GM21360 (cell line): ENCODE measurements around the gene TPCN2.
"Not testable (repeated sequence)": the region's sequence is repeated elsewhere in the genome, so short reads cannot be mapped to it uniquely, and the experiment has no call there.

ENCODE experiments used
- ATAC-seq: cut with Tn5 transposase; IDR thresholded peaks from one replicate; pipeline ENCODE4 v1.9.1; 2021; ENCODE audit warnings: mild to moderate bottlenecking, moderate library complexity; ENCODE audit not compliant: unreplicated experiment

Gene TPCN2

GRCh38 chr11:69141742-69142141 is 93.0 kb downstream of the TPCN2 start:
- no peak for ATAC-seq

DNA sequence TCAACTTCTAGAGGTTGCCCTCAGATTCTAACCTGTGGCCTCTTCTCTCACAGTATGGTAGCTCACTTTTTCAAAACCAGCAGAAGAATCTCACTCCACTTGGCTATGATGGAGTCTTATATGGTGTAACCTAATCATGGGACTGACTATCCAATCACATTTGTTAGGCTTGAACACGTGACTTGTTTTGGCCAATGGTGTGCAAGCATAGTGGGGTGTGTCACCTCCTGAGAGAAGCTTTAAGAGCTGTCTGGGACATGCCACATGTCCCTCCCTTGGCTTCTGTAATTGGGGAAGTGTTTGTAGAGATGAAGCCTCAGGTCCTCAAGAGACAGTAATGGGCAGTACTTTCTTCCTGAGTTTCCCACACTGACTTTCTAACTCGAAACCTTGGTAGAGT is 94.2 kb downstream of the TPCN2 start:
- no peak for ATAC-seq

DNA sequence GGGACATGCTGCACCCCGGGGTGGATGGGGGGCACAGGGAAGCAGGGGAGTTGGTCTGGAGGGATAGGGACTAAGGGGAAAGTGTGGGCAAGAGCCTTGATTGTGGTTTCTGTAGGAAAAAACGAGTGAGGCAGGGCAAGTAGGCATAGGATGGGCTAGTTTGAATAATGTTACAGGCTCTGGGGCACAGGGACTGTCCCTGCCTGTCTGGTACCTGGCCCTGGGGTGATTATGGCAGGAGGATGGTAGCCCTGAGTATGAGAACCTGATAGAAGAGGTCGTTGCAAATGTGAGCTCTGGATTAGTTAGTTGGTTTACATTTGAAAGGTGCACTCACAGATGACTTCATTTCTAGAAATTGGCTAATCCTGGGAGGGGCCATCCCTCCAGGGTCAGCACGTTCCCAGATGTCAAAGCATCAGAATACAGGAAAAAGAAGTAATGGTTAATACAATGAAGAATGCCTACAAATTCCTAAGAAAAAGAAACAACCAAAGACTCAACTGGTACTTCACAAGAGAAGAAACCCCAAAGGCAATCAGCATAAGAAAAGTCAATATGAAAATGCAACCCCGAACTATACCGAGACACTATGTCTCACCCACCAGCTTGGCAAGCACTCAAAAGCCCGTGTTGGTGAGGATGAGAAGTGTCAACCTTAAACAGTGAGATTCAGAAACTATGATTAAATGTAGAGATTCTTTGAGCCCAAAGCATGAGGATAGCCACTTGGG is 95.8 kb downstream of the TPCN2 start:
- ATAC-seq = no peak

DNA sequence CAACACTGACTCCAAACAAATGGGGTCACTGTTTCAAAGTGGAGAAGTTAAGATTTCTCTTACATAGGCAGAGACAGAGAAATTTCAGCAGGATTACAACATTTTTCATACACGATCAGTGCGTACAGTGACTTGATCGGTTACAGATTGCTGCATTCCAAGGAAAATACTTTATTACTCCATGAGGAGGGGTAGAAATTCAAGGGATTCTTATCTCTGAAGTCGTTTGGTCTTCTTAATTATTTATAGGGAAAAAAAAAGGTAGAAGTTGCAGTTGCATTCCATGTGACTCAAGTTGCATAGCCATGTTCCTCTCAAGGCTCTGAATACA is 96.3 kb downstream of the TPCN2 start:
- no peak for ATAC-seq

- no peak for ATAC-seq
Measured at GRCh38 chr11:69148377-69148762, 99.6 kb downstream of the TPCN2 start.

- no peak for ATAC-seq
Measured at GRCh38 chr11:69148806-69149205, 100.1 kb downstream of the TPCN2 start.

DNA sequence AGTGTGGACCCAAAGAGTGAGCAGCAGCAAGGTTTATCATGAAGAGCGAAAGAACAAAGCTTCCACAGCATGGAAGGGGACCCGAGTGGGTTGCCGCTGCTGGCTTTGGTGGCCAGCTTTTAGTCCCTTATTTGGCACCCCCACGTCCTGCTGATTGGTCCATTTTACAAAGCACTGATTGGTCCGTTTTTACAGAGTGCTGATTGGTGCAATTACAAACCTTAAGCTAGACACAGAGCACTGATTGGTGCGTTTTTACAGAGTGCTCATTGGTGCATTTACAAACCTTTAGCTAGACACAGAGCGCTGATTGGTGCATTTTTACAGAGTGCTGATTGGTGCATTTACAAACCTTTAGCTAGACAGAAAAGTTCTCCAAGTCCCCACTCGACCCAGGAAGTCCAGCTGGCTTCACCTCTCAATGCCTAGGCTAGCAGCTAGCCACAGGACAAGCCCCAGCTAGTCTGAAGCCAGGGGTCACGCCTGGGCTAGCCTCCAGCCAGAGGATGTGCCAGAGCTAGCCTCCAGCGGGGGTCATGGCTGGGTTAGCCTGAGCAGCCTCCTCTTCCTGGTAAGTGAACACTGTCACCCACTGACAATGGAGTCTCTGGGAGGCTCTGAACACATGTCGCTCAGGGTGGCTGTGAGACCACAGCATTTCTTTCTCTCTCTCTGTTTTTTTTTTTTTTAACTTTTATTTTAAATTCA is 100.8 kb downstream of the TPCN2 start:
- ATAC-seq = not testable (repeated sequence)

GRCh38 chr11:69150175-69150574 is 101.4 kb downstream of the TPCN2 start:
- ATAC-seq = no peak

- no peak for ATAC-seq
Measured at GRCh38 chr11:69151836-69152235, 103.1 kb downstream of the TPCN2 start.

DNA sequence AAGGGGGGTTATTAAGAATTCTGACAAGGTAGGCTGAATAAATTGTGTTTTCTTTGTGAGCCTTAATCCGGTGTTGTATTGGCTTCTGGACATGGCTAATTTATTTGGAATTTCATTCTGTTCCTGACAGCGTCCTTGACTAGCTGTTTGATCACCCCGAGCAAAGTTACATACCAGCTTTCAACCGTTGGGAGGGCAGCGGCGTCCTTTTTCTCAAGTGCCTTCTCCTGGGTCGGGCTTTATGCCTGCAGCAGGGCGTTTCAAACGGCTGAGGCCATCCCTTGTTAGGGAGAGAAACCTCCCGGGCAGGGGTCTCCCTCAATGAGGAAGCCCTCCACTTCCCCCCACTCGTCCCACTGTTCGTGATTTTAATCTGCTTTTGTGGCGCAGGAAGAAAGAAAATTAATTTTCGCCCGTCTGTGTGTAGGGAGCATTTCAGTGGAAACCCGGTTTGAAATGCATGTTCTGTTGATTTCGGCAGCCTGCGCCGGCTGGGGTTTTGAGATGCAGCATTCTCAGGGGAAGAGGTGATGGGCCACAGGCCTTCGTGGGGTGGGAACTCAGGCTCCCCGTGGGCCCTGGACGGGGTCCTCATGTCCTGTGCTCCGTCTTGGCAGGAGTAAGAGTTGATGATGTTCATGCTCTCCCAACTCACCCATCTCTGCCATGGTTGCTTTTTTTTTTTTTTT is 104.1 kb downstream of the TPCN2 start:
- no peak for ATAC-seq

- ATAC-seq = no peak
Measured at GRCh38 chr11:69153661-69154060, 104.9 kb downstream of the TPCN2 start.

DNA sequence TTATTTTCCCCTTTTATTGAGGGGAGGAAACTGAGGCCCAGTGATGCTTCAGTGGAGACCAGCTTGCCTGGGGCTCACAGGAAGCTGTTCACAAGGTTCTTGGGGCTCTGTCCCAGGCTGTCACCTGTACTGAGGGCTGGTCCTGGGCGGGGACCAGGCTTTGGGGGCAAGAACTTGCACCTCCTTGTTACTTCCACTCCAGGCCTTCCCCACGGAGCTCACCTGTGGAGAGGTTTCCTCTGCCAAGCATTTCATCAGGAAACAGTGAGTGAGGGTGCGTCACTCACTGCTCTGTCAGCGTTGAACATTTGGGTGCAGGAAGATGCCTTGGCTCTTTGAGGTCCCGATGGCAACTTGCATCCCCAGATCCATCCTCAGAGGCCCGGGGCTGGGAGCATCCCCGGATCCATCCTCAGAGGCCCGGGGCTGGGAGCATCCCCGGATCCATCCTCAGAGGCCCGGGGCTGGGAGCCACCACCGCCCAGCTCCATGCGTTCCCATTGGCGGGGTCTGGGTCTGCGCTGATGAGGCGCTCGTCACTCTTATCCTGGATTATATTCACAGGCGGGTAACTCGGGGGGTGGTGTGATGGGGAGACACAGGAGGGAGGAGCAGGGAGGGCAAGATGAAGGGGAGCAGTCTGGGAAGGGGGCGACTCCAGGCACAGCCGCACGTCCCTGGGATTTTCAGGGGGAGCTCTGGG is 105.6 kb downstream of the TPCN2 start:
- ATAC-seq = no peak

DNA sequence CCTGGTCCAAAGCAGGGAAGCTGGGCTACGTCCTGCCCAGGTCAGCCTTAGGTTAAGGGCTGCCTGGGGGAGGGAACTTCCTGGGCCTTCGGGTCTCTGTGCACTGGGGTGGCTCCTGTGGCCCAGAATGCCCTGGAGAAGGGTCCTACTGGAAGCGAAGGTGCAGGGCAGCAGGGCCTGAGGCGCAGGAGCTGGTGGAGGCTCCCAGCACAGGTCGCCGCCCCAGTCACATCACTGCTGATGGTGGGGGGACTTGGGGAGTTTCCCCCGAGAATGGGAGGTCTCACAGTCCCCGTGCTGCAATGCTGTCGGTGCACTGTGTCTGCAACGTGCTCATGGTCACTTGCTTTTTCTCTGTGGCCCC is 106.2 kb downstream of the TPCN2 start:
- ATAC-seq = no peak

DNA sequence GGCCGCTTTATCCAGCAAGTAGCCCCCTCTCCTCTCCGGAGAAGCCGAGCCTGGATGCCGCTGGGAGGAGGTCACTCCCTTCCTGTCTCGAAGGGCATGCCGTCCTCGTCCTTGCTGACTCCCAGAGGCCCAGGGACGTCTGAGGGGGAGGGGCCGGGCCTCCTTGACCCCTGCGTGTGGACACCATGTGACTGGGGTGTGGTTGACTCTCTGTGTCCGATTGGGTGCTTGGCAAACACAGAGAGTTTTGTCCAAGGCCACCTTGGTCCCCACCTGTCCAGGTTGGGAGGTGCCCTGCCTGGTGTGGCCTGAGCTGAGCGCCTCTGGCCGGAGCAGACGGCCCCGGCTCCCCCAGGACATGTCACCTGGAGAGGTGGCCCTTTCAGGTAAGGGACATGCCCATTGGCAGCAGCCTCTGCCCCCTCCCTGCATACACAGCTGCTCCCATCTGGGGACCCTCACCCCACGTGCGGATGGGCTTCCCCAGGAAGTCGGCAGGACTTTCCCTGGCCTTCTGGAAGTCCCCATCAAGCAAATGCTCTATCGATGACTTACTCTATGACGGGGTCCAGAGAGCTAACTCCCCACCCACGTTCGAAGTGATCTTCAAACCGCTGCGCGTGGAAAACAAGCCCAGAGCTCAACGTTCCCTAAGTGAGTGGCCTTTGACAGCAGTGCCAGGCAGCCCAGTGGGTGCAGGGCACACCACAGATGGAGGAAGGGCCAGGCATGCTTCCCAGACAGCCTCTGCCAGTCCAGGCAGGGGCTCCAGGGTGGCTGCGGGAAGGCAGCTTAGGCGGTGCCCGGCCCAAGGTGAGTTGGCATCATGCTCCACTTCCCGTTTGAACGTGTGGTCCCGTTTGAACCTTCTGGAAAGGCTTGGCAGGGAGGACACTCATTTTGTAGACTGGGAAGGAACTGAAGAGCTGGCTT is 106.8 kb downstream of the TPCN2 start, which contains the start of gene SMIM38:
TSS of gene SMIM38 (plus strand) at position 634 of the 933 bp plus-strand sequence. CDS start 1,912 bp downstream, outside the sequence.
- ATAC-seq = no peak

GRCh38 chr11:69156235-69156639 is 107.5 kb downstream of the TPCN2 start:
- ATAC-seq = no peak

GRCh38 chr11:69156673-69157155 is 108.0 kb downstream of the TPCN2 start:
- ATAC-seq = no peak

DNA sequence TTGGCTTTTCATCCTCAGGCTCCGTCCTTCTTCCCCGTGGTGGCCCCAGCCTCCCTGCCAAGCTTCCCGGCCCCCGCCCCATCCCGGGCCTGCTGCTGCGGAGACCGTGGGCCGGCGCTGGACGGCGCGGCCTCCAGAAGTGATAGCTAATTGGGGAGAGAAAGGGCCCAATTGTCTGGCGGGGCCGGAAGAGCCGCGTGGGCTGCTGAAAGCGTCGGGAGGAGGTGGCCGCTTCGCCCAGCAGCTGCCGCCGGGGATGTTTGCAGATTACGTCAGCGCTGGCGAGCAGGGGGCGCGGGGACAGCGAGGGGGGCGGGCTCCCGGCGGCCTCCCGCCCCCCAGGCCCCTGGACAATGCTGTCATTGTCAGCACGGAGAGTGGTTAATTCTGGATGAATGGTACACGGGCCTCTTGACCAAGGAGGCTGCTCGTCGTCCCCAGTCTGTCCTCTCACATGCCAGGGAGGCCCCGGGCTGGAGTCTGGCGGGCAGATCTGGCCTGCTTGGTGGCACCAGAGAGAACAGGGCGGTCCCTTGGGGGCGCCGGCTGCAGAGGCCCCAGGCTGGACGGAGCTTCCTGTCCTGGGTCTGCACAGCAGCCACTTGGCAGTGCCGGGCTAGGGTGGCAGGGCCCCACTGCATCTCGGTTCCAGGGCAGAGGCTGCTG is 108.6 kb downstream of the TPCN2 start:
- no peak for ATAC-seq

DNA sequence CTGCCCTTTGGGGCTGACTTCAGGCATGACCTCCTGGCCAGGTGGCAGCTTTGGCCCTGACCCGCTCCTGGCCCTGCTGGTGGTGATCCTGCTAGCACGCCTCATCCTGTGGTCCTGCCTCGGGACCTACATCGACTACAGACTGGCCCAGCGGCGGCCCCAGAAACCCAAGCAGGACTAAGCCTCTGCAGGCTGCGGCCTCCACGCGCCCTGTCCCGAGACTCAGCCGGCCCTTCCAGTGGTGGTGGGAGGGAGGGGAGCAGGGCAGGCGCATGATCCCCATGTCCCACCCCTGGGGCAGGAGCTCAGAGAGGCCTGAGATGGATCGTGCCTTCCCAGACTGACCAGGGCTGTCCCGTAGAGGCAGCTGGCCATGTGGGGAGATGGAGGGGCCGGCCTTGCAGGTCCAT is 109.1 kb downstream of the TPCN2 start:
- ATAC-seq = no peak

DNA sequence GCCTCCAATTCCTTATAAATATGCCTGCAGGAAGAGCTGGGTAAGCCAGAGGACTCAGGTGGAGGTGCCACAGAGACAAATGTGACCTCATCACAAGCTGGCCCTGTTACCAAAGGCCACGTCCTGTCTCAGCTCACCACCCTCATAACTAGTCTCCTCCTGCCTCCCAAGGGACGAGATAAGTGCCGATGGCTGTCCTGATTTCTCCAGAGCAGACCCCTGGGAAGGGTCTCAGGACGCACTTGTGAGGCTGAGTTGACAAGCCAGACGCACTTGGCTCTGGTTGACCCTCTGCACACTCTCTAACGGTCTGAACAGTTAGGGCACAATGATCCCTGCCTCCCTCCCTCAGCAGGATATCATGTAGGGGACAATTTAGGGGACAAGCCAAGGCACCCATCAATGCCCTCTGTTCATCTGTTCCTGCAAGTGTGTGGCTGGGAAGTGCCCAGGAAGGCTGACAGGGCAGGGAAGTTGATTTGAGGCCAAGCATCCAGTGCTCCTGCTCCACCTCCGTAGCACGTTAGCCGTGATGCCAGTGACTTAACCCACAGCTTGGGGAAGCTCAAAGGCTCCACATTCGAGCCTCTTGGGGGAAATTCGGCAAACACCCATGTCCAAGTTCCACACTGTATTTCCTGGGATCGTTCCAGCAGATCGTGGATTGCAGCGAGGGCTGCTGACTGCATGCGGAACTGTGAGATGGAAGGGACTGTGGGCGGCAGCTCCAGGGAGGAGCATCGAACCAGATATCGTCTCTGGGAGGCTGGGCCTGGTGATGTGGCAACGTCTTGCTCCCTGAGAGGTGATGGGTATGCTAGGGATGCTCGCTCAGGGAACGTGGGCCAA is 109.8 kb downstream of the TPCN2 start:
- ATAC-seq = no peak
